Measurements from ENCODE around the gene SPATA1.
"Not testable (repeated sequence)": the region's sequence is repeated elsewhere in the genome, so short reads cannot be mapped to it uniquely, and the experiment has no call there.

SPATA1 gene, protein sequence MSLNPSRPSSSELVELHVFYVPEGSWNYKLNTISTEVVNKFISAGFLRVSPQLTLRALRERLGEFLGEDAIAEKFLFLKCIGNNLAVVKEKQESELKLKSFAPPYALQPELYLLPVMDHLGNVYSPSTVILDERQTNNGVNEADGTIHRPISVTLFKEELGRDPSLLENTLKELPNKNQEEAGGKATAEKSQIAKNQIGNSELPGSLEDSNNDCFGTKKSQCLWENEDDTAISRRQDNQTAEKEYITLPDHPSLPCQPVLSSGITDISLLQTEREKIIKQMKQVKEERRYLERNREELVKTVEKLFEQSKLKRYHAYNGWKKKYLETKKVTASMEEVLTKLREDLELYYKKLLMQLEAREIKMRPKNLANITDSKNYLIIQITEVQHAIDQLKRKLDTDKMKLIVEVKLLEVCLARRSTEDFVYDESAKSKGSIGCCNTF

DNA sequence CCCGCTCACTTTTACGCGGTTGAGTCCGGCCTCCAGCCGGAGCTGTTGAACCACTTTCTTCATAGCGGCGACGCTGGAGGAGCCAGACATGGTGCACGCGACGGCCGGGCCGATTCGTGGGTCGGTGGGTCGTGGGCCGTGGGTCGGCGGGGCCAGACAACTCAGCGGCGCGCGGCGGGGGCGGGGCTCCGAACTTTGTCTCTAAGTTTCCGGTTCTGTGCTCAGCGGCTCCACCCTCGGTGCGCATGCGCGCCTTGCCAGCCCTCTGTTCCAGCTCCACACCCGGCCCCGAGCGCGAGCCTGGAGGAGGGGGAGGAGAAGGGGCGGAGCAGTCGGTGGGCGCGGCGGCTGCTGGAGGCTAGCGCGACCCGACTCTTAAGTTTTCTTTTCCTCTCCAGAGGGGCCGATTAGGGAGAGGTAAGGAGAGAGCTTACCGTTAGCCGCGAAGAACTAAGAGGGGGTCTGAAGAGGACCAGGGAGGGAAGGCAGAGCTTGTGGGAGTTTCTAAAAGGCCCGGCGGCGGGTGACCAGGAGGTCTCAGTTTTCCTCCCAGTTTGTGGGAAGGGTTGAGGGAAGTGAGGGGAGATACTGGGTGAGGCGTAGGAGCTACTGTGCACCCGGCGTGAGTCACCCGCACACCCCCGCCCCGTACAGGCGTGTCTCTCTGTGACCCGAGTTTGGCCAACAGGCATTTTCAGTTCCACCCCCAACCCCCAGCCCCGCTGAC is at the start of gene SPATA1, which contains the start of gene GNG5:
Gene SPATA1 (plus strand): TSS at position 385 of the 727 bp plus-strand sequence. CDS start 9,974 bp downstream, outside the sequence.
Gene GNG5 (minus strand): TSS at position 580 of the 727 bp plus-strand sequence. CDS start 490 bp downstream, at position 90.
- DNase-seq (ENCODE audit: low read depth): peak; percentile 97

DNA sequence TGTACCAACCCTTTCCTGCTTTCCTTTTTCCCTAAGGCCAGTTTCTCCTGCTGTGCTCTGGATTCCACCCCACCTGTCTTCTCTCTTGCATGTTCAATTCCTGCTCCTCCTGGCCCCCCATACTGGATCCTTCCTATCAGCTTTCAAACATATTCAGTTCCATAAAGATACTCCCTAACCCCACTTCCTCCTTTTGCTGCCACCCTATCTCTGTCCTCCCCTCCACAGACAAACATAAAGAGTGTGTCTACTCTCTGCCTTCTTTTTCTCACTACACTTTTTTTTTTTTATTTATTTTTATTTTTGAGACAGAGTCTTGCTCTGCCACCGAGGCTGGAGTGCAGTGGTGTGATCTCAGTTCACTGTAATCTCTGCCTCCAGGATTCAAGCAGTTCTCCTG is 44.1 kb upstream of the SPATA1 start:
- DNase-seq (ENCODE audit: low read depth): no peak

DNA sequence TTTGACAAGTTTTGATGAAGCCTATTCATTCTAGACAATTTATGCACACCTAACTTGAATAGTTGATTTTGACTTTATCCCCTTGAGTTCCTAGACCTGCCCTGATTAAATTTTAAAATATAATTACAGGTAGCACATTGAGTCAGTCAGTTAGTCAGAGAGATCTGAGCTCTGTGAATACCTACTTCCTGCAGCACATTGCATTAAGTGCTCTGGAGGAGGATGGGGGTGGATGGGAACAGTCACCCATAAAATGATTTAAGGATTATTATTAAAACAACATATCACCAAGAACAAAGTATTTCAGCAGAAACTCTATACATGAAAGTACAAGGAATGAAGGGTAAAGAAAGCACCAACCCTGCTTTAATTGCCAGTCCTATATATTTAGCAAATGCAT is 38.9 kb upstream of the SPATA1 start:
- no peak for DNase-seq (ENCODE audit: low read depth)

DNA sequence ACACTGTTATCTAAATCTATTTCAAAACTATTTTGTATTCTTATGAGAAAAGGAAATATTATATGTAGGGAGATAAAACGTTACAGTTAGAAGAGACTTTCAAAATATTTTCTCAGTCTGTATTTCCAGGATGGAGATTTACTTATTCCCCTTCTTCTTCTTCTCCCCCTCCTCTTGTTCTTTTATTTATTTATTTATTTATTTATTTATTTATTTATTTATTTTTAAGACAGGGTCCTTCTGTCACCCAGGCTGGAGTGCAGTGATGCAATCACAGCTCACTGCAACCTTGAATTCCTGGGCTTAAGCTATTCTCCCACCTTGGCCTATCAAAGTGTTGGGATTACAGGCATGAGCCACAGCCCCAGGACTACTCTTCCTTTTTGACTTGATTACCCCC is 30.0 kb upstream of the SPATA1 start:
- DNase-seq (ENCODE audit: low read depth): no peak

DNA sequence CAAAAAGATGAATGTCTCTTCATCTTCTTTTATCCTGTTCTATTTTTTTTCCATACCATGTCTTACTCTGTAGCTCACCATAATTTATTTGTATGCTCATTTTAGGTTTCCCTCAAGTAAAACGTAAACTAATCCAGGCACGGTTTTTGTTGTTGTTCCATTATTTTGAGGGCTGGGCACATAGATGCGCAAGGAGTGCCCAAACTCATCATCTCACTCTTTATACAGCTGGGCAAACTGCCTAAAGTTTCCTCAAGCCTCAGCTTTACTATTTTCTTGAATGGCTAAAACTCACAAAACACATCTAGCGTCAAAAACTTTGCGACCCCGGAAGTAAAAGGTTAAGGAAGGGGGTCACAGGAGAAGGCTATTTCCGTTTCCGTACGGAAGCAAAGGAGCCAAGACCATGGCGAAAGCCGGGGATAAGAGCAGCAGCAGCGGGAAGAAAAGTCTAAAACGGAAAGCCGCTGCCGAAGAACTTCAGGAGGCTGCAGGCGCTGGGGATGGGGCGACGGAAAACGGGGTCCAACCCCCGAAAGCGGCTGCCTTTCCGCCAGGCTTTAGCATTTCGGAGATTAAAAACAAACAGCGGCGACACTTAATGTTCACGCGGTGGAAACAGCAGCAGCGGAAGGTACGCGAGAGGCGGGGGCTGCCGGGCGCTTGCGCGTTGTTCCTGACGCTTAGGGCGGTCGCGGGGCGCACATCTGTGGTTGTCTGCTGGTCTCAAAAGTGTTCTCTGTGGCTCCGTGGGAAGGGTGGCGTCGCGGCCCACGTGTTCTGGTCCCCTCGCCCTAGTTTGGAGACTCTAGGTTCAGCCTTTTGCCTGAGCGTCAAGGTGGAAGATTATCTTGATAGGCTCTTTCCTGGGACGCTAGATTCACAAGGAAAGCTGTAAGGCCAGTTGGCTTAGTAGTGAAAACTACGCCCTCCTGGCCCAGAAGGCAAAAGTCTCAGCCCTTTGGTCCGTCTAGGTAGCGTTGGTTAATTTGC is 27.0 kb upstream of the SPATA1 start, which contains the start of gene RPF1:
Gene RPF1 (plus strand): TSS at position 391 of the 993 bp plus-strand sequence. CDS start 16 bp downstream, at position 407.
- DNase-seq (ENCODE audit: low read depth): peak; percentile 44

DNA sequence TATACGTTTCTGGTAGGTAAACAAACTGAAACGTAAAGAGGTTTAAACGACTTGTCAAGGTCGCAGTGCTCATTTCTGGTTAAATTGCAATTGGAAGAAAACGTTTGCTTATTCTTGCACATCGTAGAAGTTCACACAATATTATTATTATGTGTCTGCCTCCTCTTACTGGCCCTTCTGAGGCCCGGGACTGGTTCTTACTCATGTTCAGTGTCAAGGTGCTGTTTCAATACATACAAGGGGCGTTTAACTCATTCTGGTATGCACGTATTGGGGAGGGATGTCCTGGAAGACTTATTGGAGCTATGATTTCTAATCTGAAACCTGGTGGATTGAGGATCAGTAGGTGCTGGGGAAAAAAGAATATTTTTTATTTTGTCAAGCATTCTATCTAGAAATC is 26.2 kb upstream of the SPATA1 start:
- DNase-seq (ENCODE audit: low read depth): no peak

DNA sequence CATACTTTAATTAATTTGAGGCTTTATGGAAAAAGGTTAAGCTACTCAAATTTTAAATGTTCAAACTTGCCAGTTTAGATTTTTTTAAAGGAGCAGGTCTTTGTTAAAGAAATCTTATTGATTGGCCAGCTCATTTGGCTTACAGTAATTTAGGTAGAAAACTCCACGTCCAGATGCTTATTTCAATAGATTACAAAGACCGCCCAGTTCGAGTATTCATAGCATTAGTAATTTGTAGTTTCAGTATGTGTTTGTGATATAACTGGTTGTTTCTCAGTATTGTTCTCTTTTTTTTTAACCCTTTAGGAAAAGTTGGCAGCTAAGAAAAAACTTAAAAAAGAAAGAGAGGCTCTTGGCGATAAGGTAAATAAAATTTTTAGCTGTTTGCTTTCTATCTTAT is 25.5 kb upstream of the SPATA1 start:
- no peak for DNase-seq (ENCODE audit: low read depth)

DNA sequence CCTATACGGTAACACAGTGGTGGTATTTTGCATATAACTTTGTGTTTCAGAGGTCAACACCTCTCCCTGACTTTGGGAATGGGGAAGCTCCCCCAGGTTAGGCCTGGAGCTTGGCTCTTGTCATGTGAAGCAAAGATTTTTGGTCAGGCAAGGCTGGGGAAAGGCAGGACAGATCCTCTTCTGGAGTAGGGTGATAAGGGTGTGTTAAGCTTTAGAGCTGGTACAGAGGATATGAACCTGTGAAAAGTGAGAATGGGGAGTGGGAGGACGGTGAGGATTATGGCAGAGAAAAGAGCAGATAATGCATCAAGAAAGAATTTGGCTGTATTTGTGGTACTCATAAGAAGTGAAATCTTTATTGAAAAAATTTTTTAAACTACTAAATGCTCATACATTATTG is 24.9 kb upstream of the SPATA1 start:
- DNase-seq (ENCODE audit: low read depth): no peak

DNA sequence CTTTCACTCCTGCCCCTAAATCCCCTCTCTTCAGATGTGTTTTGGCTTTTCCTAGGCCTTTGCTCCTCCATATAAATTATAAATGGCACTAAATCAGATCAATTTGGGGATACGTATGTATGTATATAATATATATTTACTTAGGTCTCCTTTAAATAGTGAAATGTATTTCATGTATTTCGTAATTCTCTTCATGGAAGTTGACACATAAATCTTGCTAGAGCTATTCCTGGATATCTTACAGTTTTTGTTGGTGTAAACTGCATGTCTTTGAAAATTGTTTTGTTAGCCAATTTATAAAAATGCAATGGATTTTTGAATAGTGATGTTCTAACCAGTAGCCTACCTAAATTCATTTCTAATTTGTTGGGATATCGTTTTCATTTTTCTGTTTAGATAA is 18.1 kb upstream of the SPATA1 start:
- DNase-seq (ENCODE audit: low read depth): no peak

DNA sequence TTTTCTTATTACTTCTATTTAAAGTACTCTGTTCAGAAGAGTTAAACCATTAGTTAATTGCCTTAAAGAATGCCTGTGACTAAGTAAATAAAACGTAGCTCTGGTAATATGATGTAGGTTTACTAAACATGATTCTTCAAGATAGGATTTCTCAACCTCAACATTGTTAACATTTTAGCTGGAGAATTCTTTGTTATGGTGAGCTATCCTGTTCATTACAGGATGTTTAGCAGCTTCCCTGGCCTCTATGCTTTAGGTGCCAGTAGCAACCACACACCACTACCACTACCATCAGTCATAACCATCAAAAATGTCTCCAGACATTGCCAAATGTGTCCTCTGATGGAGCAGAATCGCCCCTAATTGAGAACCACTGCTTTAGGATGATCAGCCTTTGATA is 16.4 kb upstream of the SPATA1 start:
- no peak for DNase-seq (ENCODE audit: low read depth)

DNA sequence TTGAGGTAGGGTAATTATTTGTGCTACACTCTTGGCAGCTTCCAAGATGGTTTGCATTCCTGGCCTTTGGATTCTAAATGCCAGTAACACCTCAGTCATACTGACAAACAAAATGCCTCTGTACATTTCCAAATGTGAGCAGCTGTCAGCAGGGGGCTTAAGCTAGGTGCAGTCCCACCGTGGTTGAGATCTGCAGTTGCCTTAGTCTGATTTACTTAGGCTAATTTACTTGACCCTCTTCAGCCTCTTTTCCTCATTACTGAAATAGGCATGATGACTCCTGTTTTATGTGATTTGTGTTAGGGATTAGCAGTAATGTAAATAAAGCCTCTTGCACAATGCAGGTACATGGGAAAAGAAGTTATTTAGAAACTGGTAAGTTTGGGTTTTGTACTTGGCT is 13.5 kb upstream of the SPATA1 start:
- DNase-seq (ENCODE audit: low read depth): no peak

DNA sequence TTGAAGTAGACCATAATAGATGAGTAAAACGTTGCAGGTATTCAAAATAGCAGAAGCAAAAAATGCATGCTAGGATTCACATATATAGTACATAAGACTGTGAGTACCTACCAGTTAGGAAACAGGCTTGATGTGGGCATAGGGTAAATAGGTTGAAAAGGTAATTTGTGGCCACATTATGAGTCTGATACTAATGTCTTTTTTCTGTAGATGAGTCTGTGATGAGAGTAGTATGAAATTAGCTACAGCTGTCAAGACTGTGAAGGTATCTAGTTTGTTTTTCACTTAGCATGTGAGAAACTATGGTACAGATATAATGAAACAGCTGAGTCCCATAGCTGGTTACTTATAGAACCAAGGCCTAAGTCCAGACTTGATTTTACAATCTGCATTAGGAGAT is 12.4 kb upstream of the SPATA1 start:
- no peak for DNase-seq (ENCODE audit: low read depth)

DNA sequence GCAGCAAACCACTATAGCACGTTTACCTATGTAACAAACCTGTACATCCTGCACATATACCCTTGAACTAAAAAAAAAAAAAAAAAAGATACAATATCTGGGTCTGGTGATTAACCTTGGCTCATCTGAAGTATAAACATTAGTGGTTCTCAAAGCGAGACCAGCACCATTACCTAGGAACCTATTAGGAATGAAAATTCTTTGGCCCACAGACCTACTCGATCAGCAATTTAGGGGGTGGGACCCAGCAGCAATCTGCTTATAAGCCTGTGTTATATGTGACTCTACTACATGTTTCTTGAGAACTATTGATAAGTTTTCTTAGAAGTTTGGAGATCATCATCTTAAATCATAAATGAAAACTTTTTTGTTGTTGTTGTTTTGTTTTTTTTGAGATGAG is 9.7 kb upstream of the SPATA1 start:
- DNase-seq (ENCODE audit: low read depth): no peak

DNA sequence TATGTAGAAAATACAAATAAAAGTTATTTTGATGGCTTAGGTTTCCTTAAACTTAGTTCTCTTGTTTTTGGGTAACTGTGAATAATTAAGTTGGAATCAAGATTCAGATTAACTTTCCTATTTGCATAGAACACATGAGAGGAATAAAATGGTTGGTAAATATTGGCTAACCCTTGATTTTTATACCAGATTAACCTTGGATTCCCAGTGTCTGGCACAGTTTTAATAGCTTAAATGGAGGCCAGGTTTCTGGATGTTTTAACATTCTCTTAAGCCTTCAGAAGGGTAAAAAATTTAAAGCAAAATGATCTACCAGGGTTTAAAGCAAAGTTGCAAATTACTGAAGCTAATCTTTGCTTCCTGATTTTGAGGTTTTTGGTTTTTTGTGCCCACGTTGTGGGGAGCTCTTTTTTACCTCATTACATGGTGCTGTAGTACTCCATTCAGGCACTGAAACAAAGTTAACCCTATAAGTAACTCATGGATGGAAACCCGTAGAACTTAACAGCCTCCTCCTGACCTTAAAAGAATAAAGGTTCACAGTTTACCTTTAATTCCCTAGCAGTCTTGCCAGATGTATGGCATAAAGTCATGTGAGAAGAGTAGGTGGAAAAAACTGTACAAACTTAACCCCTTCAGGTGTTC is 8.4 kb upstream of the SPATA1 start:
- DNase-seq (ENCODE audit: low read depth): no peak

DNA sequence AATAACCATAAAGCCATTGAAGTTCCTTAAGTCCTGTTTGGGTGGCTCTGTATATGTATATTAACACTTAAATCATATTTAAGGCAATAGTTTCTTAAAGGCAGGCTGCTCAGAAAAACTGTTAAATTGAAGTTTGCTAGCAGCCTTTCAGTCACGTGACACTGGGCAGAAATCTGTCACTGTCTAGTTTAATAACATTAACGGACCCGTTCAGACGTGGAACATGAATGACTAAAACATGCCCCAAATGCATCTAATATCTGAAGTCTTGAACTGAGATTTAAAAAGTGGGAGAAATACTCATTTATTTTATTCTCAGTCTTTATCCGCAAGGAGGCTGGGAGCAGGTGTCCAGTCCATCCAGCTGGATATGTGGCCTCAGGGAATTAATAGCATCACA is 3.3 kb upstream of the SPATA1 start:
- no peak for DNase-seq (ENCODE audit: low read depth)

DNA sequence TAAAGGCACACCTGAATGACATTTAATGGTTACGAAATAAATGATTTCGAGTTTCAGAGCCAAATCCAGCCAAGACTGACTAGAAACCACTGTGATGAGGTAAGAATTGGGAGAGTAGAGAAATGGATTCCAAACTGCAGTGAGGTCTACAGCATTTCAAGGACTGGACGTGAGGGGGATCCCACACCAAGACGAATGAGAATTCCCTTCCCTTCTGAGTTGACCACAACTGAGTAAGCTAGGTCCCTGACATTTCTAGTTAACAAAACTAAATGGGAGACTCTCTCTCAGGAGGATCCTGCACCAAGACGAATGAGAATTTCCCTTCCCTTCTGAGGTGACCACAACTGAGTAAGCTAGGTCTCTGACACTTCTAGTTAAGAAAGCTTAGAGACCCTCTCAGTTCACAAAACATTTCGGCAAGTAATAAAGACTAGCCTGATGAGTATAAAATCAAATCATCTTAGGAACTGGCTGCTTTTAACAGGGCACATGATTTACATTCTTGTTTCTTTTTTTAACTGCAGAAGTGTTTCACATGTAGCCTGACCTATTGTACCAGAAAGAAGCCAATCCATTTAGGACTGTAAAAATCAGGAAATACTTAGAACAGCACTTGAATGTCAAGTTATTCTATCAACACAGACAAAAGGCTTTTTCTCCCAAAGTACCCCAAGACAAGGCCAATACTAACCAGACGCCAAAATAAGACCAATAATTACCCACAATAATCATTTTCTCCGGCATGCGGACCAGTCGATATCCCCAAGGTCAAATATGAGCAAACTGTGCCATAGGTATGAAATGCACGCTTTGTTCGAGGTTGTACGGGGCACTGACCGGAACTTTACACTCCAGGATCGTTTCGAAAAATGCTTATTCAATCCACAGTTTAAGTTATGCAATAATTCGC is 1.4 kb upstream of the SPATA1 start:
- DNase-seq (ENCODE audit: low read depth): no peak

DNA sequence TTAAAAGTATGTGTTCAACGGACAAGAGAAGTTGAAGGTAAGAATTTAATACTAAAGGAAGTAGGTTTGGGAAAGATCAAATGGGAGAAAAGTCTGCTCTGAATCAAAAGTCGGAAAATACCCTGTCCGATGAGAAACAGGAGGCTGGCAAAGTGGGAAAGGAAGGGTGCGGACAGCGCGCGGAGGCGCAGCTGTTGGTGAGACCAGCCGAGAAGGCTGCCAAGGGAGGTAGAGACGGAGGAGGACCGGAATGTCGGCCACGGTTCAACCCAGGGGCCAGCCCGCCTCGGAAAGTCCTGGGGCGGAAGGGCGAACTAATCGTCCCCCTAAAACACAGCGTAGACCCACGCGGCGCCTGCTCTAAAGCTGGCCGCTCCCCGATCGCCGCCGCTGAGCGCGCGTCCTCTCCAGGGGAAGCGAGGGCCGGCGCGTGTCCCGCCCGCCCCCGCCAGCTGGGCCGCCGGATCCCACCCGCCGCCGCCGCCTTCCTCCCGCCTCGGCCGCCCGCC is 639 bp upstream of the SPATA1 start:
- no peak for DNase-seq (ENCODE audit: low read depth)

DNA sequence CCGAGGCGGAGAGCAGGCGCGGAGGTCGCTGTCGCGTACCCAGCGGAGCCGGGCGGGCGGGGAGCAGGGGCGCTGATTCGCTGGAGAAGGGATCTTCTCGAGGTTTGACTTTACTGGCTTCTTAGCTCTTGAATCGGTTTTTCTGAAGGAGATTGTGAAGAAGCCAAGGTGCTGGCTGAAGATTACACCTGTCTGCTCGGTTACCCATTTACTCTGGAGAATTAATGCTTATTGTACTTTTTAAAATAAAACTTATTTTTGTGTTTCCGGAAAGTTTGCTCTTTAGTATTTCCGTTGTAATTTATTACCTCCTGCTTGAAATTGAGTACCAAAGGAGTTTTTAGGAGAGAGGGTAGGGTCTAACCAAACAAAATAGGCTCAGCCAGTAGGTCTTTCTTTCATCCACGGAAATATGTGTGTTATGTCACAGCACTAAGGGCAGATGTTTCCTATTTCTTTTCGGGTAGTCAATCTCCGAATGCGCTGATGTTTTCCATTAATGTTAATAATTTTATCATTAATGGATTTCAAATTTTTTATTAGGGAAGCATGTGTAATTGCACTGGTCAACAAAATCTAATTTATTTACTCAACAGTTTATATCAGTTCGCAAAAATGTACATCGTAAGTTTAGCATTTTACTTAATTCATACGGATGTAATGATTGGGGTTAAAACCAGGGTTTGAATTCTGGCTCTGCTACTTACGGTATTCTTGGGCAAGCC is 705 bp downstream of the SPATA1 start:
- no peak for DNase-seq (ENCODE audit: low read depth)

DNA sequence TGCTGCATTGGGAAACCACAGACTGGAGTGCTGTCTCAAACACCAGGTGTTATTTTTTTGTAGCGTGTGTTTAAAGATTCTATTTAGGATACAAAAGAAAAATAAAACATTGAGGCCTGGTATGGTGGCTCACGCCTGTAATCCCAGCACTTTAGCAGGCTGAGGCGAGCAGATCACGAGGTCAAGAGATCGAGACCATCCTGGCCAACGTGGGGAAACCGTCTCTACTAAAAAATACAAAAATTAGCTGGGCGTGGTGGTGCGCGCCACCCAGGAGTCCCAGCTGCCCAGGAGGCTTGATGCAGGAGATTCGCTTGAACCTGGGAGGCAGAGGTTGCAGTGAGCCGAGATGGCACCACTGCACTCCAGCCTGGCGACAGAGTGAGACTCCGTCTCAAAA is 1.7 kb downstream of the SPATA1 start:
- not testable (repeated sequence) for DNase-seq (ENCODE audit: low read depth)

Measured in stimulated activated CD8-positive, alpha-beta memory T cell treated with anti-CD3 and anti-CD28 coated beads, Interleukin-15, amount 100 ng/mL, for 24 hours (primary cell).